BLaER1 treated with 17β-estradiol and CSF1 and Interleukin-3, amounts not matched to agents 10 nM and 100 nM (cell line): ENCODE results near the gene SERTAD2.

Experiments
- H3K27ac ChIP-seq, 11 experiments: shearing (Covaris generic); formaldehyde crosslinking; 2 replicates each; pipeline ENCODE4 v1.8.1; 2022
- H3K27me3 ChIP-seq, 11 experiments: shearing (Covaris generic); formaldehyde crosslinking; 2 replicates each; pipeline ENCODE4 v1.8.1; 2022
- H3K36me3 ChIP-seq, 11 experiments: shearing (Covaris generic); formaldehyde crosslinking; 2 replicates each; pipeline ENCODE4 v1.8.1; 2022
- H3K4me1 ChIP-seq, 10 experiments: shearing (Covaris generic); formaldehyde crosslinking; 2 replicates each; pipeline ENCODE4 v1.8.1; 2022
- H3K4me2 ChIP-seq, 11 experiments: shearing (Covaris generic); formaldehyde crosslinking; 2 replicates each; pipeline ENCODE4 v1.8.1; 2022
- H3K4me3 ChIP-seq, 10 experiments: shearing (Covaris generic); formaldehyde crosslinking; 2 replicates each; pipeline ENCODE4 v1.8.1; 2022
- H3K9ac ChIP-seq, 11 experiments: shearing (Covaris generic); formaldehyde crosslinking; 2 replicates each; pipeline ENCODE4 v1.8.1; 2022
- H3K9me3 ChIP-seq, 11 experiments: shearing (Covaris generic); formaldehyde crosslinking; replicated peaks in 1 of 11; 2 replicates each; pipeline ENCODE4 v1.8.1; 2022
- H4K20me1 ChIP-seq, 11 experiments: shearing (Covaris generic); formaldehyde crosslinking; 2 replicates each; pipeline ENCODE4 v1.8.1; 2022
- Cebpa-rat ChIP-seq, 11 experiments: shearing (Covaris generic); IDR thresholded peaks; 2 replicates each; pipeline ENCODE4 v1.8.1; 2022

The SERTAD2 gene

GRCh38 chr2:64646007-64646880, 7.5 kb downstream of the SERTAD2 start:
- Histone ChIP-seq H3K4me2 (peak overlapping the region; percentile 78 to 99 (median 92); a peak in 20 of 22 replicates), H3K9ac (peak overlapping the region in 7 of 11 experiments; percentile 6 to 86 (median 79); a peak in 7 of 22 replicates), H4K20me1 (peaks cover 33 to 97% (median 78%) of the 10 kb centered on the region in 11 experiments; a peak in 21 of 22 replicates), H3K36me3 (peaks cover 0 to 6% (median 0%) of the 10 kb centered on the region in 11 experiments; a peak in 1 of 22 replicates), H3K27me3 (no peaks in the 10 kb centered on the region), H3K4me3 (no peak overlapping the region), H3K9me3 (no peaks in the 10 kb centered on the region), H3K4me1 (peaks cover 38 to 80% (median 58%) of the 10 kb centered on the region in 10 experiments), H3K27ac (peak overlapping the region in 3 of 11 experiments; percentile 73 to 91 (median 89); a peak in 4 of 22 replicates)
- no peak for TF ChIP-seq Cebpa-rat (IDR thresholded peaks at IDR 0.05)

DNA sequence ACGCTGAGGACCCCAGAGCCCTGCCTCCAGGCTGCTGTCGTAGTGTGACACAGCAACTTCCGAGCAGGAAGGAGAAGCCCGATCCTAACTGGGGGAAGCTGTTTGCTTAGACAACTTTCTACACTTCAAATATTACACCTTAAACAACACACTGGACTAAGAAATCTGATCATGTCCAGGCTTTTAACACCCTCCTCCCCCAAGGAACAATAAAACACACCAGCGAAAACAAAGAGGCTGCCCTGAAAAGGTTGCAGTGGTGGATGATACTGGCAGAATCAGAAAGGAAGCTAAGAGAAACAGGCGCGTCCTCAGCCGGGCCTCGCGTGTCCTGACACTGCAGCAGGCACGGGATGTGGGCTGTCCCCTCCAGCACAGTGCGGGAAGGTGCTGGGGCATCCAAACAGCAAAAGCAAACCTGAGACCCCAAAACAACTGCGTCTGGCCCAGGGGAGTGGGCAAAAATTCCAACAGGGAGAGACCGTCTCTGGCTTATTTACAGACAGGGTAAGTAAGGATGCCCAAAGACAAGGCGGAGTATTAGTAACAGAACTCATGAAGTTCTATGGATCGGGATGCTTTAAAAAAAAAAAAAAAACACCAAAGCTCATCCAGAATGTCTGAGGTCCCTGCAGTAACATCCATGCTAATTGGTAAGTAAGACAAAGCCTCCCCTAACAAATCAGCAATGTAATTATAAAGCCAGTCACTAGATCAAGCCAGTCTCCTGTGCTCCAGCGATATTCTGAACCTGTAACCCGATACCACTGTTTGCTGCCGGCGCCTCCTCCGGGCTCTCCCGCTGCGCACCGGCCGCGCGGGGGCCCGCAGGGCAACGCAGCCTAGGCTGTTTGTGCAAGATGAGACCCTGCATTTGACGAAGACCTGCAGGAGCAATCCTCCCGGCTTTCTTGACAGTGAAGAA, 9.0 kb downstream of the SERTAD2 start:
- H3K4me1 ChIP-seq, result peaks cover 40 to 77% (median 50%) of the 10 kb centered on the region in 10 experiments
- TF ChIP-seq Cebpa-rat (IDR thresholded peaks at IDR 0.05), result no peak

DNA sequence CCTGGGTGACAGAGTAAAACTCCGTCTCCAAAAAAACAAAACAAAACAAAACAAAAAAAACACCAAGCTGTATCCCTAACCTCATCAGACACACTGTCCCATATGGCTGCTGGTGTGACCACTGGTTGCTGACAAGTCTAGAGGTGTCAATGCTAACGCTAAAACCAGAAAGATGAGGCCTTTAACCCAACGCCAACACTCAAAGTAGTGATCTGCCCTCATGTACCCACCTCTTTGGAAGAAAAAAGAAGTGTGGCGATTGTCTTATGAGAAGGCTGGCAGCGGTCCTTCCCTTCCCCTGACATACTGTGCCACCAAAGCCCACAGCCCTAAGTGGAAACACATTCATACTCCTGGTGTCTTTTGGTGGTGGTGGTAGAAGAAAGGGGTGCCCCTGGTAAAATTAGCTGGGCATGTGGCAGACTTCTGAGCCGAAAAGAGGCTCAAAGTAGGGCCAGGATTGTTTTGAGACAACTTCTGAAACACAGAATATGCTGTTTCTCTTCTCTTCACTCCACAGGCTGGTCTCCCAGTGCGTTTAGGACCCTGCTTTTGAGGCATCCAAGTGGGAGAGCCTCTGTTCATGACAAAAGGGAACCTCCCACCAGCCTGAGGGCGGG, 9.8 kb downstream of the SERTAD2 start:
- no peaks in the 10 kb centered on the region for H3K27me3 ChIP-seq
- peak overlapping the region; percentile 54 to 73 (median 60); a peak in 19 of 20 replicates for H3K4me3 ChIP-seq
- no peak for TF ChIP-seq Cebpa-rat (IDR thresholded peaks at IDR 0.05)
- H3K9me3 ChIP-seq, result no peaks in the 10 kb centered on the region
- H3K9ac ChIP-seq, result peak overlapping the region; percentile 74 to 87 (median 82)
- peaks cover 18 to 87% (median 78%) of the 10 kb centered on the region in 11 experiments; a peak in 20 of 22 replicates for H4K20me1 ChIP-seq
- H3K27ac ChIP-seq, result peak overlapping the region; percentile 73 to 93 (median 88)
- peaks cover 0 to 7% (median 0%) of the 10 kb centered on the region in 11 experiments; a peak in 1 of 22 replicates for H3K36me3 ChIP-seq
- H3K4me2 ChIP-seq, result peak overlapping the region; percentile 78 to 99 (median 92)
- peaks cover 35 to 76% (median 47%) of the 10 kb centered on the region in 10 experiments for H3K4me1 ChIP-seq

More for the DNA sequence above, 9.0 kb downstream of the SERTAD2 start:
- Histone ChIP-seq H4K20me1 (peaks cover 26 to 93% (median 78%) of the 10 kb centered on the region in 11 experiments; a peak in 21 of 22 replicates), H3K27me3 (no peaks in the 10 kb centered on the region), H3K4me3 (peak overlapping the region; percentile 54 to 73 (median 60)), H3K4me2 (peak overlapping the region; percentile 78 to 99 (median 92)), H3K27ac (peak overlapping the region; percentile 73 to 93 (median 88)), H3K9me3 (no peaks in the 10 kb centered on the region), H3K9ac (peak overlapping the region; percentile 74 to 87 (median 82)), H3K36me3 (peaks cover 0 to 7% (median 0%) of the 10 kb centered on the region in 11 experiments; a peak in 1 of 22 replicates)

DNA sequence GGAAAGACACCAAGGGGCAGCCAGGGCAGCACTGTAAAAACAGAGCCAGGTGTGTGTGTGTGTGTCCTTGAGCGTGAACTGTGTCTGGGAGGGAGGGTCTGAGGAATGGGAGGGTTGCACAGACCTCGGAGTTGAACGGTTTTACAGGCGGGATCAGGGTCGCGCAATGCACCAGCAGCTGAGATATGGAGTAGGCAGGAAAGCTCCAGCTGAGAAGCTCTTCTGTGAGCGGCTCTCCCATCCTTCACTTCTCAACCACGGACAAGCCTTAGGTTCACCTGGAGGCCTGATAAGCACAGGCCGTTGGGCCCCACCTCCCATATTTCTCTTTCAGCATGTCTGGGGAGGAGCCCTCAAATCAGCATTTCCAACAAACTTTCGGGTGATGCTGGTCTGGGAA, 12.1 kb downstream of the SERTAD2 start:
- Histone ChIP-seq H4K20me1 (peaks cover 10 to 79% (median 70%) of the 10 kb centered on the region in 11 experiments; a peak in 16 of 22 replicates), H3K36me3 (peaks cover 0 to 7% (median 0%) of the 10 kb centered on the region in 11 experiments; a peak in 1 of 22 replicates), H3K4me1 (peaks cover 51 to 90% (median 65%) of the 10 kb centered on the region in 10 experiments), H3K9me3 (no peaks in the 10 kb centered on the region), H3K4me2 (peak overlapping the region in 2 of 11 experiments; percentile 3; a peak in 1 of 22 replicates), H3K27me3 (no peaks in the 10 kb centered on the region), H3K27ac (no peak overlapping the region), H3K4me3 (no peak overlapping the region), H3K9ac (no peak overlapping the region)
- no peak for TF ChIP-seq Cebpa-rat (IDR thresholded peaks at IDR 0.05)

DNA sequence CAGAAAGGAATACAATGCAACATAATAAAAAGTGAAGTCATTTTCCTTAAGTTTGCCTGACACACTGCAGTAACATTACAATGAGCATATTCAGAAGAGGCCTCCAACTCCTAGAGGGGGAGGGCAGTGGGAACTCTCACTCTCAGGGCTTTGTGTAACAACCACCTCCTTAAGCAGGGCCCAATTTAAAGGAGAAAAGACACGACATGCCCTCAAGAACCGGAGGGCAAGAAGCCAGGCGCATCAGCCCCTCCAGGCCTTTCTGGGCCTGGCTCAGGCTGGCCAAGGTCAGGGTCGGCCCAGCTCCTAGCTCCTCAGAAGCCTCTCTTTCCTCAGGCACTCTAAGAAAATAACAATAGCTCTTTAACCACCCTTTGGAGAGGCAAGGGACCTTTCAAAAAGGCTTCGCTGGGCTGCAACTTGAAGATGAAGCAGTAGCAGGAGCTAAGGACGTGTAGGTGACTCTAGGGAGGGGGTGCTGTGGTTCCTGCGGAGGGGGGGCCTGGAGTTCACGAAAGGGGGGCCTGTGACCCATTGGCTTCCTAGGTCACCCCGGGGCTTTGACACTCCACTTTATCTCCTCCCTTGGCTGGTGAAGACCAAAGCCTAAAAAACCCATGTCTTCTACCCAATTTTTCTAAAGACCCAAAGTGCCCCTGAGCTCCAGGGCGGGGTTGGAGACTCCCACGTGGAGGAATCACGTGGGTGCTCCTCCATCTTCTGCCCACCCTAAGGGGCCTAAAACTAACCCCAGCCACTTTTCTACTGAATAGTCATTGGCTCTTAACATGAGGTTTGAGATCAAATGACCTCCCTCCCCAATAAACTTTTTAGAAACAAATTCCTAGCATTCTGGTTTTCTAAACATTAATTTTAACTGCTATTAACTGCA, 13.3 kb downstream of the SERTAD2 start:
- H3K27me3 ChIP-seq, result no peaks in the 10 kb centered on the region
- H3K4me3 ChIP-seq, result no peak overlapping the region
- 0 out of 22 replicates have a peak overlapping the region, but pooled peaks of 1 of the 11 experiments have one; percentile 12 for H3K9ac ChIP-seq
- peaks cover 8 to 87% (median 62%) of the 10 kb centered on the region in 11 experiments; a peak in 15 of 22 replicates for H4K20me1 ChIP-seq
- peak overlapping the region in 3 of 11 experiments; percentile 3 to 20 (median 19); a peak in 1 of 22 replicates for H3K4me2 ChIP-seq
- H3K27ac ChIP-seq, result peak overlapping the region in 1 of 11 experiments; percentile 19; a peak in 1 of 22 replicates
- peaks cover 50 to 90% (median 65%) of the 10 kb centered on the region in 10 experiments for H3K4me1 ChIP-seq
- no peak for TF ChIP-seq Cebpa-rat (IDR thresholded peaks at IDR 0.05)
- H3K9me3 ChIP-seq, result no peaks in the 10 kb centered on the region
- H3K36me3 ChIP-seq, result peaks cover 8 to 18% (median 10%) of the 10 kb centered on the region in 11 experiments; a peak in 21 of 22 replicates

- peaks cover 15 to 25% (median 18%) of the 10 kb centered on the region in 11 experiments for H3K36me3 ChIP-seq
- no peaks in the 10 kb centered on the region for H3K27me3 ChIP-seq
- H3K4me2 ChIP-seq, result no peak overlapping the region
- peaks cover 8 to 94% (median 62%) of the 10 kb centered on the region in 11 experiments; a peak in 15 of 22 replicates for H4K20me1 ChIP-seq
- no peak overlapping the region for H3K27ac ChIP-seq
- no peaks in the 10 kb centered on the region for H3K9me3 ChIP-seq
- H3K9ac ChIP-seq, result 0 out of 22 replicates have a peak overlapping the region, but pooled peaks of 1 of the 11 experiments have one; percentile 12
- H3K4me1 ChIP-seq, result peaks cover 48 to 84% (median 62%) of the 10 kb centered on the region in 10 experiments
- TF ChIP-seq Cebpa-rat (IDR thresholded peaks at IDR 0.05), result no peak
- H3K4me3 ChIP-seq, result no peak overlapping the region
Observed at GRCh38 chr2:64639691-64640090, 14.0 kb downstream of the SERTAD2 start.

DNA sequence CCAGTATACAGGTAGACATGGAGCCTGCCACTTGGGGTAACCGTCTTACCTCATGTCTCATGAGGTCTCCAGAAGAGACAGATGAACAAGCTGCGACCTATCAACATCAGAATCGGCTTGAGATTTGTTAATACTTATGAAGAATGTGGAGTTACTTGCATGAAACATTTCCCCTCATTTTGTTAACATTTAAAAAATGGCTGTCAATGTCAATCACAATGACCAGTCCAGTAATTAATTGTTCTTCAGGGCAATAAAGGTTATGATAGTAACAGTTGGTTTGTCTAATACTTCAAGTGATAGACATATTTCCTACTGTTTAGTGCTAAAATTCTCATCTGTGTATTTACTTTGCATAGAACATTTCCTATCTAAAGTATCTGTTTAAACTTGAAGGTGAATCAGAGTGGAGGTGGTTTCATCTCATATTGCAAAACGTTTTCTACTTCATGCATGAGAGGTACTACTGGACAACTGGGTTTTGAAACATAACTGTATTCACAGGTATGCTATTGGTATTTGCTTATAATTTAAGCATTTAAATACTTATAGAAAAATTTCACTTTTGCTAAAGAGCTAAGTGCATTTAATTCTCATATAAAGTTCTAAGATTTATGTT, 15.1 kb downstream of the SERTAD2 start:
- H3K4me1 ChIP-seq, result peaks cover 41 to 75% (median 58%) of the 10 kb centered on the region in 10 experiments
- peak overlapping the region in 2 of 11 experiments; percentile 79 to 81; a peak in 2 of 22 replicates for H3K27ac ChIP-seq
- peaks cover 8 to 93% (median 56%) of the 10 kb centered on the region in 11 experiments; a peak in 15 of 22 replicates for H4K20me1 ChIP-seq
- peaks cover 22 to 35% (median 28%) of the 10 kb centered on the region in 11 experiments for H3K36me3 ChIP-seq
- H3K4me2 ChIP-seq, result peak overlapping the region; percentile 67 to 87 (median 78); a peak in 20 of 22 replicates
- no peak overlapping the region for H3K9ac ChIP-seq
- H3K27me3 ChIP-seq, result no peaks in the 10 kb centered on the region
- H3K9me3 ChIP-seq, result no peaks in the 10 kb centered on the region
- H3K4me3 ChIP-seq, result no peak overlapping the region
- no peak for TF ChIP-seq Cebpa-rat (IDR thresholded peaks at IDR 0.05)
